GM10266 (cell line): ENCODE data around the gene ENGASE.

Source experiments
- DNase-seq: peaks from one replicate; pipeline ENCODE4 v3.0.0; 2012; ENCODE audit errors: extremely low spot score
- TF ChIP-seq, protein P1 (sequence below): IDR thresholded peaks from 2 replicates; pipeline ENCODE4 v1.5.1; 2012; ENCODE audit warnings: mild to moderate bottlenecking, low read depth; ENCODE audit not compliant: control insufficient read depth, insufficient read depth; ENCODE audit errors: missing control alignments

The ENGASE gene, protein sequence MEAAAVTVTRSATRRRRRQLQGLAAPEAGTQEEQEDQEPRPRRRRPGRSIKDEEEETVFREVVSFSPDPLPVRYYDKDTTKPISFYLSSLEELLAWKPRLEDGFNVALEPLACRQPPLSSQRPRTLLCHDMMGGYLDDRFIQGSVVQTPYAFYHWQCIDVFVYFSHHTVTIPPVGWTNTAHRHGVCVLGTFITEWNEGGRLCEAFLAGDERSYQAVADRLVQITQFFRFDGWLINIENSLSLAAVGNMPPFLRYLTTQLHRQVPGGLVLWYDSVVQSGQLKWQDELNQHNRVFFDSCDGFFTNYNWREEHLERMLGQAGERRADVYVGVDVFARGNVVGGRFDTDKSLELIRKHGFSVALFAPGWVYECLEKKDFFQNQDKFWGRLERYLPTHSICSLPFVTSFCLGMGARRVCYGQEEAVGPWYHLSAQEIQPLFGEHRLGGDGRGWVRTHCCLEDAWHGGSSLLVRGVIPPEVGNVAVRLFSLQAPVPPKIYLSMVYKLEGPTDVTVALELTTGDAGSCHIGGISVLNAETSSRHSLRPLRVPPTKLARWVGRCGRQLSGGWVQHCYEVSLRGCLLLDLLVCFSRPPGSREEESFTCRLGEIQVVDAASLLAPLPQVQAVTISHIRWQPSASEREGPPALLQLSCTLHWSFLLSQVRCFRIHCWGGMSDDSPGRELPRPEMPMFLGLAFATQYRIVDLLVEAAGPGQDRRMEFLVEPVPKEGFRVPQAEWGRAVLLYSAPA

DNA sequence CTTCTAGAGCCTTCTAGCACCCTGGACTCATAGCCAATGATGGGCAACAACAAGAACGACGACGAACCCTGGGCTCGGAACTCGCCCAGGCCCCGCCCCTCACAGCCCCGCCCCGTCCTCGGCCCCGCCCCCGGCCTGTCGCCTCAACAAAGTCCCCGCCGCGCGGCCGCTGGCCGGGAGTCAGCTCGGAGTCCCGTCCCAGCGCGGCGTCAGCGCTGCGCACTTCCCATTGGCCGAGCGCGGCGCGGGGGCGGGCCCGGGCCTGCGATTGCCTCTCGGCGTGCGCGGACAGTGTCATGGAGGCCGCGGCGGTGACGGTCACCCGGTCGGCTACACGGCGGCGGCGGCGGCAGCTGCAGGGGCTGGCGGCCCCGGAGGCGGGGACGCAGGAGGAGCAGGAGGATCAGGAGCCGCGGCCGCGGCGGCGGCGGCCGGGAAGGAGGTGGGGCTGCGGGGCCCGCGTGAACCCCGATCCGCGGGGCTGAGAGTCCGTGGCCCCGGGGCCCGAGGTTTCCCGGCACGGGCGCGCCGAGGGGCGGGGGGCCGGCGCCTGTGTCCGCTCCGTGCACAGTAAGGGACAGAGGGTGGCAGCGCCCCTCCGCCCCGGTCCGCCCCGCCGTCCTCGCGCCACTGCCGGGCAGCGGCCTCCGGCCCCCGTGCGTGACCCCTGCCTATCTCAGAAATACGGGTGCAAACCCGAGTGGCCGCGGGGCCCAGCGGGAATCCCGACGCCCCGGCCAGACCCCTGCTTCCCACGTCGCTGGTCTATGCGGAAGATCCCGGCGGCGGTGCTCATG lies at the start of gene ENGASE:
Gene ENGASE (plus strand): TSS at position 176 of the 797 bp plus-strand sequence. CDS start 121 bp downstream, at position 297.
- TF ChIP-seq, protein P1, sequence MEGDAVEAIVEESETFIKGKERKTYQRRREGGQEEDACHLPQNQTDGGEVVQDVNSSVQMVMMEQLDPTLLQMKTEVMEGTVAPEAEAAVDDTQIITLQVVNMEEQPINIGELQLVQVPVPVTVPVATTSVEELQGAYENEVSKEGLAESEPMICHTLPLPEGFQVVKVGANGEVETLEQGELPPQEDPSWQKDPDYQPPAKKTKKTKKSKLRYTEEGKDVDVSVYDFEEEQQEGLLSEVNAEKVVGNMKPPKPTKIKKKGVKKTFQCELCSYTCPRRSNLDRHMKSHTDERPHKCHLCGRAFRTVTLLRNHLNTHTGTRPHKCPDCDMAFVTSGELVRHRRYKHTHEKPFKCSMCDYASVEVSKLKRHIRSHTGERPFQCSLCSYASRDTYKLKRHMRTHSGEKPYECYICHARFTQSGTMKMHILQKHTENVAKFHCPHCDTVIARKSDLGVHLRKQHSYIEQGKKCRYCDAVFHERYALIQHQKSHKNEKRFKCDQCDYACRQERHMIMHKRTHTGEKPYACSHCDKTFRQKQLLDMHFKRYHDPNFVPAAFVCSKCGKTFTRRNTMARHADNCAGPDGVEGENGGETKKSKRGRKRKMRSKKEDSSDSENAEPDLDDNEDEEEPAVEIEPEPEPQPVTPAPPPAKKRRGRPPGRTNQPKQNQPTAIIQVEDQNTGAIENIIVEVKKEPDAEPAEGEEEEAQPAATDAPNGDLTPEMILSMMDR, result no peak
- DNase-seq, result peak; percentile 99

DNA sequence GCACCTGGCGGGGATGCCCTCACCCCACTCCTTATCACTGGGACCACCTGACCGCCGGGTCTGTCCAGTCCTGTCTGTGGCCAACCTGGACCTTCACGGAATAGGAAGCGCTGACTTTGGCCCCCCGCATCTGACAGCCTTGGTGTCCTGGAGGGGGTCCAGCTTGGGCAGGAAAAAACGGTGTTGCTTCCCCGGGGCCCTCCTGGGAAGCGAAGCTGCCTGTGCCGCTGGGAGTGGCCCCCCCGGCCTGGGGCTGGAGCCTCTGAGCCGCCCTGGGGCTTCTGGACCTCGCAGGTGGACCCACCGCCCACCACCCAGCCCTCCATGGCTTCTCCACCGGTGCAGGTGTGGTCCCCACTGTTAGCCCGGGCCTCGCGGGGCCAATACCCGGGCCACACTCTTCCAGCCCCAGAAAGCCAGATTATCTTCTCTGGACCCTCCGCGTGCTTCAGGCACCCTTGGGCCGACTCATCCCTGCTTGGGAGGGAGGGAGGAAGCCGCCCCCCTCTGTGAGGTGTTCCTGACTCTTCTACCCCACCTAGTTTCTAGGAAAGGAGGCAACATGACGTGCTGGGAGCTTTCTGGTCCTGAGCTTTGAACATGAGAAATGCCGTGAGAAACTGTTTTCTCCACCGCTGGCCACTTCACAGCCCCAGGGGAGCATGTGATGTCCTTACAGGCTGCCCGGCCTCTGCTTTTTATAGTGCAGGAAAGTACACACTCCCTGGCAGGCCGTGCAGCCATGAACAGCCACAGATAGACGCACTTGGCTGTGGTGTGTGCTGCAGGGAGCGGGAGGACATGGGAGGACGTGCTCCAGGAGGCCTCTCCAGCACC lies 49.5 kb upstream of the ENGASE start:
- DNase-seq, result no peak
- TF ChIP-seq, protein P1, result no peak

DNA sequence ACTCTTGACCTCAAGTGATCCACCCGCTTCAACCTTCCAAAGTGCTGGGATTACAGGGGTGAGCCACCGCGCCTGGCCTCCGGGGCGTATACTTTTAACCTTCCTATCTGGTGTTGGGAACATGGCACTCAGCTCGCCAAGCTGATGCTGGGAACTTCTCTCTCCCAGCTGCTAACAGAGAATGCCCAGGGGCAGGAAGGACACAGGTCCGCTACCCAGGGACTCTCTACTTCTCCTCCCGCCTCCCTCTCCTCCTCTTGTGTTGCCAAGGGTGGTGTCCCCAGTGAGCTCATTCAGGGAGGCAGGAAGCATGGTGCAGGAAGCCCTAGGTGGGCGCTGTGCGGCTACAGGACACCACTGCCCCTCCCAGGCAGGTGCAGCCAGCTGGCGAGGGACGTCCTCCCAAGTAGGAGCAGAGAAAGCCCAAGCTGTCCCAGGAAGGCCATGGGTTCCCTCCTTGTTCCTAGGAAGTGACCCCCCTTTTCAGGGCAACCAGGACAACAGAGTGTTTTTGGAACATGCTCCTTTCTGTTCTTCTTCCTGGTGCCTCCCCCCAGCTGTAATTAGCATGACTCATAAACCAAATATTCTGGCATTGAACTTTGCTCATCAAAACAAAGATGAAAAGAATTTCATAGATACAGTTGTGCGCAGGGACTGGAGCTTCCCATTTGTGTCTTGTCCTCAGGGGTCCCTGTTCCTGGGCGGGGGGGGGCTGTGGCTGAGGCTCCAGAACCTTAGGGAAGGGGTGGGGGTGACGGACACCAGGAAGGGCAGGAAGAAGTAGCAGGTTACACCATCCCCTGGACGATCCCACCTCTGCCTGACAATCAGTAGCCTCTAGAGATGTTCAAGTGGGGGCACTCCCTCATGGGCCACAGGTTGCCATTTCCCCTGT lies 48.0 kb upstream of the ENGASE start:
- no peak for DNase-seq
- TF ChIP-seq, protein P1, result no peak

DNA sequence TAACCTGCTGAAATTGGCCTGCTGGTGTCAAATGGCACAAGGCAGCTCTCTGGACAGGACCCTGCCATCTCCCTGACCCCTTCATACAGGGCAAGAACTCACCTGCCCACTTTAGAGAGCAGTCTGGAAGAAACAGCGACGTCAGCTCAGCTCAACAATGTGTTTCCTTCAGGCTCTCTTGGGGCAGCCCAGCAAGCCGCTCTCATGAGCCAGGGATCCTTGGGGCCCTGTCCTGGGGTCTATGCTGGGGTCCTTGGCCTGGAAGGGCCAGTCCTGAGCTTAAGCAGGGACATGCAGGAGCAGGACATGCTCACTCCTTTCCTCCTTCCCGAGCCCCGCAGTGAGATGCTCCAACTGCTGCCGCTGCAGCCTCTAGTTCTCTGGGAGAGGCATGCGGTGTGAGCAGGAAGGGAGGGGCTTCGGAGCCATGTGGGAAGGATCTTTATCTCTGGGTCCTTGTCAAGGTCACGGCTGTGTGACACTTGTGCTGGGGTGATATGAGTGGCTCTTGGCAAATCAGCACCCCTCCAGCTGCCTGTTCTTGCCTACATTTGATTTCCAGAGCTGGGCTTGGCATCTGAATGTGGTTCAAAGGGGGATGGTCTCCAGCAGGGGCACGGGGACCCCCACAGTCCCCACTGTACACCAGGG lies 47.2 kb upstream of the ENGASE start:
- DNase-seq, result no peak
- TF ChIP-seq, protein P1, result no peak

DNA sequence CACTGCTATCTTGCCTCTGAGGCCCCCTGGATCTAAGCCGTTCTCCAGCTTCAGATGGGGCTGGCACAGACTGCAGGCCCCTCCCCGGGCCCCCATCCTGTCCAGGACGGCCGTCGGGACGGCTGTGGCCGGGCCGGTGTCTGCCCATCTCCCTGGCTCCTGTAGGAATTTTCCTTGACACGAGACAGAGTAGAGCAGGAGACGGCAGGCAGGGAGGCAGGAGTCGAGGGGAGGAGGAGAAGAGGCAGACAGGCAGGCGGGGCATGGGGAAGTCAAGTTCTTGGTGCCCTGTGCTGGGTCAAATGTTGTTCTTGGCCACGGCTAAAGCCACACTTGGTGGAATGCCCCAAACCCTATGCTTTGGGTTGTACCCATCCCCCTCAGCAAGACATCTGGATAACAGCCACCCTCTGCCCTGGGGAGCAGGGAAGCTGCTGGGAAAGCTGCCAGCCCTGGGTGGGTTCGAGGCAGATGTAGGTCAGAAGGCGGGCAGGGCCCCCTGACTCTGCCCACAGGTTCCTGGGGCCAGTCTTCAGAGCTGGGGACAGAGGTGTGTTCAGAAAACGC lies 46.6 kb upstream of the ENGASE start:
- TF ChIP-seq, protein P1, result no peak
- peak; percentile 10 for DNase-seq
